ELR (cell line): ENCODE data around the gene ATP2A3.

ENCODE experiments used
- DNase-seq: peaks from one replicate; pipeline ENCODE4 v3.0.0-alpha.2; 2015; ENCODE audit warnings: low read depth

Gene ATP2A3

GRCh38 chr17:3964203-3965117 lies at the start of gene ATP2A3:
Gene ATP2A3 (minus strand): TSS chr17:3964437. CDS start chr17:3964291, 146 bp downstream.
- no peak for DNase-seq

DNA sequence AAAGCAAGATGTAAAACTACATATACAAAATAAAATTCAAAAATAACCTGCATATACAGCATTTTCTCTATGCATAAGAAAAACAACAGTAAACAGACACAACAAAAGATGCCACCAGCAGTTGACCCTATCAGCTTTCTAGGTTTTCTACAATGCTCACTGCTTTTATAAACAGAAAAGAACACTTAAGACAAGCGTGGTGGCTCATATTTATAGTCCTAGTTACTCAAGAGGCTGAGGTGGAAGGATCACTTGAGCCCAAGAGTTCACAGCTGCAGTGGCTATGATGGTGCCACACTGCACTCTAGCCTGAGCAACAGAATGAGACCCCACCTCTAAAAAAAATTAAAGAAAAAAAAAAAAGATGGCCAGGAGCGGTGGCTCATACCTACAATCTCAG lies 46.5 kb upstream of the ATP2A3 start:
- DNase-seq, result no peak

DNA sequence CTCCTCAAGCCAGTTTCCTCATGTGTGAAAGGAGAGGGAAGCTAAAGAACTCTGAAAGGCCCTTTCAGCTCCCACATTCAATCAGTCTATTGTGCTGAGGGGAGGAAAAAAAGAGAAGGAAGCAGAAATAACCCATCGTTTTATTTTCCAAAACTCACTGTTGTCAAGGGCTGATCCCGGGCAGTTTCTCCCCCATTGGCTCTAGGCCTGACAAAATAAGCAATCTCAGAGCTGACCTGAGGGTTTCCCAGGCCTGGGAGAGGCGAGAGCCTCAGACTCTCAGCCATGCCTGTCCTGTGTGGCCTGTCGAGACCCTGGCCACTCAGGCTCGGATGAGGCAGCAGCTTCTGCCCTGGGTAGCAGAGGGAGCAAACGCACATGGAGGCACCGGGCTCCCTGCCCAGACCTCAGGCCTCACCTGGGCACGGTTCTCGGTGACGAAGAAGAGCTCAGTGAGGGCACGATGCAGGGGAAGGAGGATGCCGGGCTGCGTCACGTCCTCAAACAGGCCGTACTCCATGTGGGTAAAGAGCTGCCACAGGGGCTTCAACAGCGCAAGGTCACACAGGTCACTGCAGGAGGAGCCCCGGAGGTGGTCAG lies 45.0 kb upstream of the ATP2A3 start:
- DNase-seq, result no peak

DNA sequence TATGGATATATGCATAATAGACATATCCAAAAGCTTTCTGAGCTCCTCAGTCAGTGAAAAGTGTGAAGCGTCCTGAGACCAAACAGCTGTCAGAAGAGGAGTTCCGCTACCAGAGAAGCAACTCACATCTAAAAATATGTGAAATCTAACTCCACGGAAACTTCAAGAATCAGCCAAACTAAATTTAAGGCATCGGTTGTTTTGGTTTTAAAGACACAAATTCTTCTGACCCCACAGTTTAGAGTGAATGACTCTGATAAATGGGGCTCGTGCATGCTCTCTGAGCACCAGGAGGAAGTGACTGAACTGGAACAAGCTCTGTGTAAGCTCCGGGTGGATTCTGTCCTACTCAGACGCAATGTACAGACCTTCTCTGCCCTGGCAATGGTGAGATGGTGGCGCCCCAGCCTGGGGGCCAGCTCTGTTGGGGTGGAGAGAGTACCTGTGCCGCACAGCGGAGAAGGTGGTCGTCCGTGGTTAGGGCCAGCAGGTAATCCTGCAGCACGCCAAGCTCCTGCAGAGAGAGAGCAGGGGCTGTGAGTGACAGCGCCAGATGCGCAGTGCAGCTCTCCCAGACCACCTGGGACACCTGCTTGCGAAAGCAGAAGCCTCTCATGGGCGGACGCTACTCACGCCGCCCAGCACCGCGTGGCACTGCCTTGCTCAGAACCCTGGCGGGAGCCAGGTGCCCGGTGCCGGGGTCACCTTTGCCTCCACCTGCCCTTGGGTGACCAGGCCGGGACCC lies 44.4 kb upstream of the ATP2A3 start:
- no peak for DNase-seq

GRCh38 chr17:4008082-4008435 lies 43.8 kb upstream of the ATP2A3 start:
- DNase-seq, result no peak

DNA sequence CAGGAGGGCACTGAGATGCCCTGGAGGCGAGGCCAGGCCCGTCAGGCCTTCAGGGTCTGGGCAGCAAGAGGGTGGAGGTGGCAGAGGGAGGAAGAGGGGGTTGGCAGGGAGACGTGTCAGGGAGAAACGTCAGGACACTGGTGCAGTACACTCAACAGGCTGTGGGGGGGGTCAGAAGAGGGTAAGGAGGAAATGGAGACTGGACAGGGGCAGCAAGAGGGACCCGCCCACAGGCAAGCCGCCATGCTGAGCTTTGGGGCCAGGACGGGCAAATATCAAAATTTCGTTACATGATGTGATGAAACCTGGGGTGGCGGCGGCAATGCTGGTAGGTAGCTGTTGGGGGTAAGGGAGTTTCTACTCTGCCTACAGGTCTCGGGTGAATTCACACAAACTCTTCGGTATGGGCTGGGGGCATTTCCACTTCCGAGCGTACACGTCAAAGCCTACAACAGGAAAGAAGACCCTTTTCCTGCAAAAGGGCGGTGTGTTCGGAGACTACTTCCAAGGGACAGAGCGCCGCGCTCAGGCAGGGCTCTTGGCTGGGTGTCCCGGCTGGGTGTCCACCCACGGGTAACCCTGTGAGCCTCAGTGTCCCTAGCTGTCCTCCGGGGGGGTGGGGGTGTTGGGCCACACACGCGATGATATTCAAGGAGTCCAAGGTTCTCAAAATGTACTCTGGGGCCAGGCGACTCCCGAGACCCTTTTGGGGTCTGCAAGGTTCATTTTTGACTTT lies 43.3 kb upstream of the ATP2A3 start:
- DNase-seq, result no peak

DNA sequence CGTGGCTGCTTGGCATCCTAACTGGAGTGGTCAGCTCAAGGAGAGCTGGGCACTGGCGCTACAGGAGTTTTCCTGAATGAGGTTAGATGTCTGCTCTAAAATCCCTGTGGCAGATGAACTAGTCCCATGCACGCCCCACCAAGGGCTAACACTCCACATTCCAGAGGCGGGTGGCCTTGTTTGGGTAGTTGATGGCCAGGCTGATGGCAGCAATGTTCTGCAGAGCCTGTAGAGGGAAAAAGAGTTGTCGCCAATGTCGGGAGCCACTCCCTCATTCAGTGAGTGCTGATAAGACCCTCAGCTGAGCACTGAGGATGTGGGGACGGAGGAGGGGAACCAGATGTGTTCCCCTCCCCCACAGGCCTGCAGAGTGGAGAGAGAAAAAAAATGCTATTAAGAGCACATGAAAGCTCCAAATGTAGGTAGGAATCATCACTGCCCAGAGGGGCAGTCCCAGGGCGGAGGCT lies 42.5 kb upstream of the ATP2A3 start:
- no peak for DNase-seq

- DNase-seq, result no peak
Measured at GRCh38 chr17:4006165-4006589, 41.9 kb upstream of the ATP2A3 start.

GRCh38 chr17:4005296-4006164 lies 41.3 kb upstream of the ATP2A3 start:
- no peak for DNase-seq

GRCh38 chr17:4004517-4005295 lies 40.5 kb upstream of the ATP2A3 start:
- peak; percentile 36 for DNase-seq

GRCh38 chr17:4003501-4004421 lies 39.5 kb upstream of the ATP2A3 start:
- DNase-seq, result no peak

DNA sequence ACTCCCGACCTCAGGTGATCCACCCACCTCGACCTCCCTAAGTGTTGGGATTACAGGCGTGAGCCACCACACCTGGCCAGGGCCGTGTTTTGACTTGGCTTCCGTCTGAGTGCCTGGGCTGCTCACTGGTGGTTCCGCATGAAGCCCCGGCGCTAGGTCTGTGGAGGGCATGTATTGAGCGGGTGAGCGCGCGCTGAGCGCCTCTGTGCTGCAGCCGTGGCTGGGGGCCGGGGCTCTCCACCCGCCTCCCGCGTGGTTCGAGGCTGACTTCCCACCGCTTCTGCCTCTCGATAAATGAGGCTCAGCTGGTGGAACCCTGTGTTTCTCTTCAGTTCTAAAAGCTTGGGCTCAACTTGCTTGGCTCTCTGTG lies 38.9 kb upstream of the ATP2A3 start:
- DNase-seq, result no peak

GRCh38 chr17:4001048-4001590 lies 36.9 kb upstream of the ATP2A3 start:
- DNase-seq, result no peak

DNA sequence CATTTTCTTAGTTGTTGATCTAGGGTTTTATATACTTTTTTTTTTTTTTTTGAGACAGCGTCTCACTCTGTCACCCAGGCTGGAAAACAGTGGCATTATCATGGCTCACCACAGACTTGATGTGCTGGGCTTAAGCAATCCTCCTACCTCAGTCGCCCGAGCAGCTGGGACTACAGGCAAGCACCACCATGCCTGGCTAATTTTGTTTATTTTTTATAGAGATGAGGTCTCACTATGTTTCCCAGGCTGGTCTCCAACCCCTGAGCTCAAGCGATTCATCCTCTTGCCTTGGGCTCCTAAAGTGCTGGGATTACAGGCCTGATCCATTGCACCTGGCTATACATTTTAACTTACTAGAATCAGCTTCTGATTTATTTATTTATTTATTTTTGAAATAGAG lies 34.2 kb upstream of the ATP2A3 start:
- DNase-seq, result no peak

DNA sequence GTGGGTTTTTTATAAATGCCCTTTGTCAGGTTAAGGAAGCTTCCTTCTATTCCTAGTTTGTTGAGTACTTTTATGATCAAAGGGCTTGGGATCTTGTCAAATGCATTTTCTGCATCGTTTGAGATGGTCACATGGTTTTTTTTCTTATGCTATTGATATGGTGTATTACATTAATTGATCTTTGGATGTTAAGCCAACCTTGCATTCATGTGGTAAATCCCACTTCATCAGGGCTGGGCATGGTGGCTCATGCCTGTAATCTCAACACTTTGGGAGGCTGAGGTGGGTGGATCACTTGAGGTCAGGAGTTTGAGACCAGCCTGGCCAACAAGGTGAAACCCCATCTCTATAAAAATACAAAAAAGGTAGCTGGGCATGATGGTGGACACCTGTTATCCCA lies 30.8 kb upstream of the ATP2A3 start:
- DNase-seq, result no peak

DNA sequence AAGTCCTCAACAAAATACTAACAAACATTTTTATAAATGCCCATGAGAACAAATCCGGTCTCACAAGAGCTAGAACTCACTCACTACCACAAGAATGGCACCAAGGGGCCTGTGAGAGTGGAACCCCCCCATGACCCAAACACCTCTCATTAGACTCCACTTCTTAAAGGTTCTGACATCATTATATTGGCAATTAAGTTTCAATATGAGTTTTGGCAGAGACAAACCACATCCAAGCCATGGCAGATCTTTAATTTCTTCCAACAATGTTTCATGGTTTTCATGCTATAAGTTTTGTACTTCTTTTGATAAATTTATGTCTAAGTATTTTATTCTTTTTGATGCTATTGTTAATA lies 30.0 kb upstream of the ATP2A3 start:
- no peak for DNase-seq

- DNase-seq, result no peak
Measured at GRCh38 chr17:3993493-3994220, 29.4 kb upstream of the ATP2A3 start.

- no peak for DNase-seq
Measured at GRCh38 chr17:3992370-3992769, 28.1 kb upstream of the ATP2A3 start.
